NCI-H2171 (cell line): ENCODE measurements around the gene HYLS1.

ENCODE experiments used
- DNase-seq: peaks from one replicate; lab custom pipeline; 2025; lab: John Stamatoyannopoulos, UW

HYLS1 gene

GRCh38 chr11:125934473-125934872 lies 47.0 kb downstream of the HYLS1 start:
- DNase-seq: no peak

- DNase-seq: no peak
Measured at GRCh38 chr11:125935056-125935455, 47.6 kb downstream of the HYLS1 start.

- no peak for DNase-seq
Measured at GRCh38 chr11:125935618-125936199, 48.2 kb downstream of the HYLS1 start.

GRCh38 chr11:125938418-125938817 lies 51.0 kb downstream of the HYLS1 start:
- no peak for DNase-seq

- no peak for DNase-seq
Measured at GRCh38 chr11:125939081-125939521, 51.6 kb downstream of the HYLS1 start.

- no peak for DNase-seq
Measured at GRCh38 chr11:125940145-125940544, 52.7 kb downstream of the HYLS1 start.

GRCh38 chr11:125941267-125941618 lies 53.8 kb downstream of the HYLS1 start:
- no peak for DNase-seq

GRCh38 chr11:125941619-125942611 lies 54.4 kb downstream of the HYLS1 start:
- peak; percentile 59 for DNase-seq

GRCh38 chr11:125942771-125943428 lies 55.4 kb downstream of the HYLS1 start:
- DNase-seq: no peak

- no peak for DNase-seq
Measured at GRCh38 chr11:125943661-125944349, 56.3 kb downstream of the HYLS1 start.

GRCh38 chr11:125944350-125945010 lies 57.0 kb downstream of the HYLS1 start:
- no peak for DNase-seq

- DNase-seq: no peak
Measured at GRCh38 chr11:125945011-125945796, 57.7 kb downstream of the HYLS1 start.

GRCh38 chr11:125945797-125946520 lies 58.5 kb downstream of the HYLS1 start, which contains the start of gene VSIG10L2:
TSS of gene VSIG10L2 (plus strand) at chr11:125946044. CDS start at chr11:125946056, 12 bp downstream.
- DNase-seq: no peak

GRCh38 chr11:125946712-125947418 lies 59.4 kb downstream of the HYLS1 start:
- DNase-seq: no peak

- no peak for DNase-seq
Measured at GRCh38 chr11:125947419-125948277, 60.2 kb downstream of the HYLS1 start.

GRCh38 chr11:125948278-125949051 lies 61.0 kb downstream of the HYLS1 start:
- DNase-seq: no peak
